HG03064 (cell line): ENCODE results near the gene DTNBP1.

Experiments
- ATAC-seq: cut with Tn5 transposase; IDR thresholded peaks from one replicate; pipeline ENCODE4 v1.9.1; 2021; ENCODE audit warnings: low read depth; ENCODE audit not compliant: unreplicated experiment

Gene DTNBP1

GRCh38 chr6:15518057-15518456, 144.8 kb downstream of the DTNBP1 start:
- ATAC-seq, result no peak

- no peak for ATAC-seq
Observed at GRCh38 chr6:15517600-15517999, 145.2 kb downstream of the DTNBP1 start.

DNA sequence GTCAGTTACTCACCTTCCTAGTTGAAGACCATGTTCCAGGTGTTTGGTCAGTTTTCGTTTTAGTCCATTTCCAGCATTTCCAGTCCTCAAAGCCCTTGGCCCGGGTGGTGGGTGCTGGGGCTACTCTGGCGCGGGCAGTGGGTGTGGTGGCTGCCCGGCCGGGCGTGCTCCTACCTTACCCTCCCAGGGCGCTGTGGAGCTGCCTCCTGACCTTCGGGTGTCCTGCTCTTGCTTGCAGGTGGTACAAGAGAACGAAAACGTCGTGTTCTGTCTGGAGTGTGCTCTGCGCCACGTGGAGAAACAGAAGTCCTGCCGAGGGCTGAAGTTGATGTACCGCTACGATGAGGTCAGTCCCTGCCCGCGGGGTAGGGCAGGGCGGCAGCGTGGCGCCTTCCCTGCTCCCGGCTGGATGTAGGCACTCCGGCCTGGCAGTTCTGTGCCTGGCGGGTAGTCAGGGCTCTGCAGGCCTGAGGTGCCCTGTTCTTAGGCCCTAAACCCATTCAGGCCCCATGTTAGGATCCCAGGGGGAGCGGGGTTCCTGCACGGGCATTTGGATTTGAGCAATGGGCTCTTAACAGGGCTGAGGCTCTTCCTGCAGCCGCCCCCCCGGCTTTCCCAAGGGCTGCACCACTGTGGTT, 145.8 kb downstream of the DTNBP1 start:
- ATAC-seq, result no peak

DNA sequence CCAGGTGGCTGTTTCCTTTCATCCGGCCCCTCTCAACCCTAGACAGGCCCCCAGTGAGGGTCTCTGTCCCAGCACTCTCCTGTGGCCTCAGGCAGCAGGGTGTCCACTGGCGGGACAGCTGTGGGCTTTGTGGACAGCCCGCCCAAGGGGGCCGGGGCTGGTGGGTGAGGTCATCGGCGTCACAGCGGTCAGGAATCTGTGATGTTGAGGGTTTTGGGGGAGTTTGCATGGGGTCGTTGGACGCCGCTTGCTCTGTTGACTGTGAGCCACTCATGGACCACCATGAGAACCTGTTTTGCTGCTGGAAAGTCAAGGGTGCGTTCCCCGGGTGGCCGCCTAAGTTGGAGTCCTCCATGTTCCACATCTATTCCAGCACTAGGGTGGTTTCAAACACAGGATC, 146.4 kb downstream of the DTNBP1 start:
- no peak for ATAC-seq

- ATAC-seq, result no peak
Observed at GRCh38 chr6:15515660-15516375, 147.0 kb downstream of the DTNBP1 start.

- no peak for ATAC-seq
Observed at GRCh38 chr6:15515226-15515625, 147.6 kb downstream of the DTNBP1 start.

DNA sequence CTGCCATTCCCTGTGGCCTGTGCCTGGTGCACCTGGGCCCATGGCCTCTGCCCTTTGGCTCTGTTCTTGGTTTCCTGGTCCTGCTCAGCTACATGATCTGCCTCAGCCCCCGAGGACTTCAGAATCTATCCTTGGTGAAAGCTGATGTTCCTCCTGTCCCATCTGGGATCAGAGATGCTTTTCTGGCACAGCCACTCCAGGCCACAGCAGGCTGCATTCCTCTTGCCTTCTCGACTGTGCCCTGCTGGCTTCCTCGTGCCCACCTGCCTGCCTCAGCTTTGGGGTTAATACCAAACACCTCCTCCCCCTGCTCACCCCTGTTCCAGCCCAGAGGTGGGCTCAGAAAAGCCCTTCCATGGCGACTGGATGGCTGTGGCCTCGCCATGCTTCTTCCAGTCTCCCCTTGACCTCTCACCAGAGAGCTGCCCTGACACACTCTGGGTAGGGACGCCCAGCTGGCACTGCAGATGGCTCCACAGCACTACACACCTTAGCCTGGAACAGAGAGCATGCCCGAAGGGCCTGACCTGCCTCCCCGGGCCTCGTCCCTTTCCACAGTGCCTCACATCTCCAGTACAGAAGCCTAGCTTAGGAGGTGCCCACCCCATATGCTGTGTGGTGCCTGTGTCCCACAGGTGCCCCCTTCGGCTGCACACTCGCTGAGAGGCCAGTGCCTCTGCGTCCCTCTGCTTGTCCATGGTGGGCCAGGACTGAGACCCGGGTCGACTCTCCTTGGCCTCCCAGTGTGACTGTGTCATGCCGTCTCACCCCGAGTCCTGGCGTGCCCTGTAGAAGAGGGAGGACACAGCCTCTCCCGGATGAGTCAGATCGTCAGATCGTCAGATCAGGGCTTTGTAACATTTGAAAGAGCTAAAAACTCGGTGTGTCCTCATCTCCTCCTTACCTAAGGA, 148.8 kb downstream of the DTNBP1 start:
- no peak for ATAC-seq

- ATAC-seq, result no peak
Observed at GRCh38 chr6:15513131-15513771, 149.6 kb downstream of the DTNBP1 start.

DNA sequence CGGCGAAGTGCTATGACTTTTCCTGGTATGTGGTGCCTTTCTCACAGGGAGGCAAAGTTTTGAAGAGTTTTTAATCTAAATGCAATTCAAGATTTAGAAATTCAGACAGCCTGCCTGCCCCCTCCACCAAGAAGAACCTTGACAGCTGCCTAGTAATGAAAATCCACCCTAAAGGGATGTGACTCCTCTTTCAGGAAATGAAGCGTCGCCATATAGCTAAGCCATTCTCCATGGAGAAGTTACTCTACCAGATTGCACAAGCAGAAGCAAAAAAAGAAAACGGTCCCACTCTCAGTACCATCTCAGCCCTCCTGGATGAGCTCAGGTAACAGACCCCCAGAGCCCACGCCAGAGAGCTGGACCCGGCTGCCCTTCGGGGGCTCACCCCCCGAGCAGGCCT, 150.1 kb downstream of the DTNBP1 start:
- ATAC-seq, result no peak

DNA sequence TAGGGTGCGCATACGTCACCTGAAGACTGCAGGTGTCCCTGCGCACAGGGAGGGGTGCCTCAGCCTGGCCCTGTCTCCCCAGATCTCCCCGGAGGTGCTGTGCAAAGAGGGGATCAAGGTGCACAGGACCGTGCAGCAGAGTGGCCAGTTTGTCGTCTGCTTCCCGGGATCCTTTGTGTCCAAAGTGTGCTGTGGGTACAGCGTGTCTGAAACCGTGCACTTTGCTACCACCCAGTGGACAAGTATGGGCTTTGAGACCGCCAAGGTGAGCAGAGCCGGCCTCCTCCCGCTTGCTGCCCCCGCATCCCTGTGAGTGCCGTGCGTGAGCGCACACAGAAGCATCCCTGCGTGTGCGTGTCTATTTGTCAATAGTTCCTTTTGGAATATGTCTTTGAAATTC, 150.7 kb downstream of the DTNBP1 start:
- ATAC-seq, result no peak

DNA sequence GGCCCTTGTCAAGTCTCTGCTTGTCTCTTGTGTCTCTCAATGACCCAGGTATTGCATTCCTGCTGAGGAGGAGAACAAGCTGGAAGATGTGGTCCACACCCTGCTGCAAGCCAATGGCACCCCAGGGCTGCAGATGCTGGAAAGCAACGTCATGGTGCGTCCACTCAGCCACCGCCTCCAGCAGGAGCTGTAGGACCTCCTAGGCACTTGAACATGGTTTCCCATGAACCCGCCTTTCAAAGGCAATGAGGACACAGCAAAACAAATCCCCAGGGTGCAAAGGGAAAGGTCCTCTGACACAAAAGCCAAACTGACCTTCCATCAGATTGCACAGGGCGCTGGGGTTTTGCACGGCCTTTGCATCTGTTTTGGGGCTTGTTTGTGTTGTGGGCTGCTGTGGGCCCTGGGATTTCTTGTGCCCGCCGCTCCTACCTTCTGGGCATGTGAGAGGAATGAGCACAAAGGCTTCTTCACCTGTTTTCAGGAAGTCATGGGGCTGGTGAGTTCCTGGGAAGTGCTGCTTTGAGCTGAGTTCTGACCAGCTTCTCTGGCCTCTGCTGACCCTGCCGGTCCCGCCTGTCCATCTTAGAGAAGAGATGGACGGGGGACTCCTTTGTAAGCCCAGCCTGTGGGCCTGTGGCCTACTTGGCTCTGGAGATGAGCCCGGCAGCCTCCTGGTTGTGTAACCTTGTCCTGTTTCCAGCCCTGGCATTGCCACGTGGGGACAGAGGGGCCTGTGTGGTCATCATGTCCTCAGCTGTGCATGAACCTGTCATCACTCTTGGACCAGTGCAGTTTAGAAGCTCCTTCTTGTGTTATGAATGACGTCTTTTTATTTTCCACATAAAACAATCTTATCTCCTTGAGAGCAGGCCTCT, 151.3 kb downstream of the DTNBP1 start:
- ATAC-seq, result no peak

- no peak for ATAC-seq
Observed at GRCh38 chr6:15510536-15511247, 152.1 kb downstream of the DTNBP1 start.

GRCh38 chr6:15510121-15510520, 152.7 kb downstream of the DTNBP1 start:
- ATAC-seq, result no peak

DNA sequence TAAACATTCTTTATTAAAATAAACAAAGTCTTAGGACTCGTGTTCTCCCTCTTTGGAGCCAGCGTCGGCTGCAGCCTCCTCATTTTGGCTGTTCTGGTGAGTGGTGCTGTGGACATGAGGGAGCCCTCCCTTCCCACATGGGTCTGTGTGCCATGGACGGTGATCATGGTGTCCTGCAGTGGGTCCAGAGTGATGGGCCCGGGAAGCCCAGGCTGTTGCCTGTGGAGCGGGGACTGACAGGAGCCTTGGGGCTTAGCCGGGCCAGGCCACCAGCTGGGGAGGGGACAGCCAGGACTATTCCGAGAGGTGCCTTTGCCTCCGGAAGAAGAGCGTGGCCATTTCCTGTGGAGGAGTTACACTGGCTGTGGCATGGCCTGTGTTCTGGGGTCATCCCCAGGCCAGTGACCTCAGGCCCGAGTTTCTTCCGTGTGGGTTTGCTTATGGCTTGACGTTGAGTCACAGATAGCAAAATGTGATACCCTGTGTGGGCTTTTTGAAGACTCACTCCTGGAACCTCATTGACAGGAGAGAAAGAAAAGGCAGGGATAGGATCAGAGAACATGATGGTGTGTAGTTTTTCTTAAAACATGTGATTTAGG, 153.4 kb downstream of the DTNBP1 start:
- ATAC-seq, result no peak

GRCh38 chr6:15508931-15509330, 153.9 kb downstream of the DTNBP1 start:
- no peak for ATAC-seq

DNA sequence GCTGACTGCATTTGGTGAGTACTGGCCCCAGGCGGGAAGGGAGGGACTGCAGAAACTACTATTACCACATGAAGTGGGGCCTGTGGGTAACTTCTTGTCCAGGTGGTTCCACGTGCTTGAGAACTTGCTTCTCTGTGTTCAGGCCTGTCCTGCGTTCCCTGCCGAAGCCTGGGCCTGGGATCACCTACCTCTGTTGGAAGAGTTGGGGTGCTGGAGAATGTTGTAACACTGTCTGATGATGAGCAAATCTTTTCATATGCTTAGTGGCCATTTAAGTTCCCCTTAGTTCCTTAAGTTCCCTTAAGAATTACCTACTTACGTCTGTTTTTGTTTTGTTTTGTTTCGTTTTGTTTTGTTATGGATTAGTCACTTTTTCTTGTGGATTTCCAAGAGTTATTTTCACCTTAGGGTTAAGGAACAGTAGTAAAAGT, 154.4 kb downstream of the DTNBP1 start:
- no peak for ATAC-seq

DNA sequence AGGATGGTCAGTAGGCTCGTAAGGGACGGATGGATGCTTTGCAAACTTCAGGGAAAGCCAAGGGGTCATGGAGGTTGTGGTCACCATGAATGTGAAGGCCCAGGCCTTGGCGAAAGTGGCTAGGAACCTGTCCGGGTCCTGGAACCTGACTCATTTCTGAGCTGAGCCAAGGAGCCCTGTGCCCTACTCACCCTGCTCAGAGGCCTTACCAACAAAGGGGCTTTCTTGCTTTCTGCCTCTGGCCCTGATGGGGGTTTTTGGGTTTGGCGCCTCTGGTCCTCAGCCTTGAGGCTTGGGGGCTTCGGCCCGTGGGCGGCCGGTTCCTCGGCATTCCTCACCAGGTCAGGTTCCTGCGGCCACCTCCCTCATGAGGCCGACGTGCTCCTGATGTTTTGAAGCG, 155.1 kb downstream of the DTNBP1 start:
- no peak for ATAC-seq

DNA sequence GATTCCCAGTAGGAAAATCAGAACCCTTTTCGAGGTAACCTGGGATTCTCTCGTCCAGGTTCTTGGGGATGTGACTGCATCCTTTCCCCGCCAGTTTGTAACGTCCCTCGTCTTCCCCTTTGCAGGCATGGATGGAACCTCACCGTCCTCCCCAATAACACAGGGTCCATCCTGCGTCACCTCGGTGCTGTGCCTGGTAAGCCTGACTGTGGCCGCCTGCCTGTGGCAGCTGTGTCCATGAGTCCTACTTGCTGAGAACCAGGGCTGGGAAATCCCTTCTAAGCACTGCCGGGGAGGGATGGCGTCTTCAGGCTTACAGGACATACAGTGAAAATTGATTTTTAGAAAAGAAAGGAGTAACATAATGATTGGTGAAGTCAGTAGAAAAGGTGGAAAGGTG, 155.6 kb downstream of the DTNBP1 start:
- ATAC-seq, result no peak

DNA sequence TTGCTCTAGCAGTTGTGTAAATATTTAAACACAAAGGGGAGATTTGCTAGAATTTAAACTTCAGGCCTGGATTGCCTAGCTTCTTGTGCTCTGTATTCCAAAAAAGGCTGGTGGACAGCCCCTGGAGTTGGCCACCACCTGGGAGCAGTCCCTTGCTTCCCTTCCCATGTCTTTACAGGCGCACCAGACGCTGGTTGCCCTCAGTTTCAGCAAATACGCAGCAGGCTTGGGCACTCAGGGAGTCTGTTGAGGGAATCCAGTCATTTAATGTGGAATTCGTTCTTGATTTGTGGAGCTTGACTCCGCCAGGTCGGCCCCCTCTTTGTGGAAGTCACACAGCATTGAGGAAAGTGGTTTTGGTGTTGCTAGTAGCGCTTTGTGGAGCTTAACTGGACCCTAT, 156.8 kb downstream of the DTNBP1 start:
- ATAC-seq, result no peak
